K562 (cell line): ENCODE measurements around the gene PSMD13. TPM values are rescaled to one million over a fixed set of nuclear protein-coding genes. Genes with fewer than 3 reads are reported as not detected.
"Not testable (repeated sequence)": the region's sequence is repeated elsewhere in the genome, so short reads cannot be mapped to it uniquely, and the experiment has no call there.

Experiments
- ATAC-seq: fragments of 200-7000 bp; cut with Tn5 transposase; 3 replicates; pipeline ENCODE4 v1.9.1; 2020; ENCODE audit warnings: moderate library complexity
- BruUV-seq: library from RNA; stranded (reverse); fragments of 400-500 nt; replicated peaks from 2 replicates; lab custom pipeline; 2021; lab: Mats Ljungman, UMichigan
- CTCF ChIA-PET: fragments of 300-600 bp; formaldehyde crosslinking; extraction: SDS; loops from one replicate; lab custom pipeline; 2021; ENCODE audit warnings: low intra/inter-chr PET ratio; lab: Yijun Ruan, JAX
- POLR2A ChIA-PET: fragments of 300-600, 350-650 bp; sonication (Branson Sonifier 250); formaldehyde crosslinking; extraction: SDS; loops from one replicate; lab custom pipeline; 2021; ENCODE audit warnings: antibody characterized with exemption, inconsistent platforms; lab: Yijun Ruan, JAX
- DNase-seq, 4 experiments: peaks; one replicate each; pipeline versions ENCODE4 v3.0.0 to v3.0.0-alpha.2; 2011 to 2018; ENCODE audit warnings: low spot score in 3 of 4, mixed read lengths in 3 of 4; ENCODE audit errors: extremely low read depth in 1 of 4
- FAIRE-seq: peaks from 2 replicates; lab custom pipeline; 2011; peaks lifted over from hg19 to GRCh38; lab: Jason Lieb, UNC
- H2AFZ ChIP-seq: 2 replicates; pipeline ENCODE4 v1.6.0; 2011; ENCODE audit warnings: low read depth, low read length, control low read depth, inconsistent platforms
- H3K27ac ChIP-seq: fragments of 200-600 bp; 3 replicates; pipeline ENCODE4 v1.8.0; 2011; ENCODE audit warnings: low read depth, mild to moderate bottlenecking, control low read depth, inconsistent platforms, low read length, moderate library complexity, mixed read lengths; ENCODE audit errors: extremely low read depth
- H3K27me3 ChIP-seq, 2 experiments: fragments of 300-600 bp in 1 of 2; 2 replicates in 1 of 2; 3 replicates in 1 of 2; pipeline versions ENCODE4 v1.6.0 to v1.8.0; 2011; ENCODE audit warnings: inconsistent platforms in 2 of 2, low read length in 2 of 2, mild to moderate bottlenecking in 1 of 2, mixed read lengths in 1 of 2, moderate library complexity in 1 of 2; ENCODE audit not compliant: control insufficient read depth in 2 of 2, insufficient read depth in 2 of 2
- H3K36me3 ChIP-seq: fragments of 300-600 bp; 3 replicates; pipeline ENCODE4 v1.8.0; 2011; ENCODE audit warnings: mild to moderate bottlenecking, low read length, inconsistent platforms; ENCODE audit not compliant: control insufficient read depth, insufficient read depth
- H3K4me1 ChIP-seq, 2 experiments: fragments of 200-600 bp in 1 of 2; replicated peaks in 1 of 2; 2 replicates in 1 of 2; 3 replicates in 1 of 2; pipeline versions ENCODE4 v1.5.1 to v1.8.0; 2011; ENCODE audit warnings: inconsistent platforms in 2 of 2, low read length in 2 of 2, mild to moderate bottlenecking in 1 of 2, mixed read lengths in 1 of 2, moderate library complexity in 1 of 2; ENCODE audit not compliant: control insufficient read depth in 2 of 2, insufficient read depth in 2 of 2
- H3K4me2 ChIP-seq: 2 replicates; pipeline ENCODE4 v1.6.1; 2011; ENCODE audit warnings: low read length, control low read depth, inconsistent platforms, mixed read lengths; ENCODE audit not compliant: insufficient read depth
- H3K4me3 ChIP-seq: fragments of 200-600 bp; sonication (generic), shearing (Covaris generic); 2 replicates; pipeline ENCODE4 v1.5.1; 2016; ENCODE audit warnings: control low read depth, inconsistent platforms
- H3K79me2 ChIP-seq: fragments of 200-600 bp; 3 replicates; pipeline ENCODE4 v1.8.0; 2011; ENCODE audit warnings: low read length, inconsistent platforms; ENCODE audit not compliant: control insufficient read depth, insufficient read depth
- H3K9ac ChIP-seq, 2 experiments: 2 replicates each; pipeline versions ENCODE4 v1.6.0 to v1.6.1; 2011; ENCODE audit warnings: low read depth in 2 of 2, low read length in 2 of 2, control low read depth in 1 of 2, inconsistent platforms in 1 of 2, mild to moderate bottlenecking in 1 of 2, mixed read lengths in 1 of 2; ENCODE audit not compliant: insufficient read depth in 1 of 2
- H3K9me1 ChIP-seq: one replicate; pipeline ENCODE4 v1.6.0; 2011; ENCODE audit warnings: inconsistent platforms, mild to moderate bottlenecking, low read length, moderate library complexity; ENCODE audit not compliant: control insufficient read depth, insufficient read depth
- H3K9me3 ChIP-seq: replicated peaks from 2 replicates; pipeline ENCODE4 v1.5.1; 2011; ENCODE audit warnings: low read depth, low read length, inconsistent platforms; ENCODE audit not compliant: control insufficient read depth, insufficient read depth
- H4K20me1 ChIP-seq: replicated peaks from 2 replicates; pipeline ENCODE4 v1.6.1; 2011; ENCODE audit warnings: low read length, inconsistent platforms, mixed read lengths; ENCODE audit not compliant: control insufficient read depth, insufficient read depth
- RFX7 ChIP-seq: fragments of 250-450 bp; sonication (Bioruptor Pico); IDR thresholded peaks from 2 replicates; pipeline ENCODE4 v1.5.1; 2021; ENCODE audit warnings: mild to moderate bottlenecking
- ZSCAN29 ChIP-seq: fragments of 450-650 bp; IDR thresholded peaks from 2 replicates; pipeline ENCODE4 v1.6.1; 2017
- WGBS: fragments of 100-300 bp; shearing (Covaris generic); methylation state at CpG from one replicate; pipeline ENCODE4 v1.1.6; 2016; ENCODE audit warnings: low coverage, mixed read lengths; ENCODE audit not compliant: insufficient coverage; ENCODE audit errors: missing lambda C conversion rate; 5-methylcytosine and 5-hydroxymethylcytosine counted together
- in situ Hi-C: fragments of 300-500 bp; cut with MboI; formaldehyde crosslinking; loops from 4 replicates; pipeline ENCODE4 v1.15.0; 2018; ENCODE audit warnings: inconsistent platforms, mixed read lengths
- intact Hi-C: fragments of 100-400 bp; cut with micrococcal nuclease; formaldehyde crosslinking; loops from 2 replicates; pipeline ENCODE4 v1.14.2; 2022
- polyA plus RNA-seq, 8 experiments: library from polyadenylated mRNA; depleted of rRNA in 4 of 8; stranded (reverse) in 5 of 8; unstranded in 3 of 8; fragments of >200 nt; fragmentation: Nextera tagmentation in 2 of 8; fragmentation: Illumina TruSeq in 1 of 8; extraction: Ambion mirVana in 2 of 8; extraction: Trizol in 1 of 8; gene quantifications; 2 replicates each; pipeline versions ENCODE4 v1.2.1 to v1.2.3, GENCODE V29; 2011 to 2014; ENCODE audit warnings: inconsistent platforms in 1 of 8, missing spikeins in 1 of 8
- total RNA-seq, 7 experiments: library from RNA; depleted of rRNA in 6 of 7; stranded (reverse); fragments of >200 nt in 6 of 7; fragmentation: Illumina TruSeq in 2 of 7; extraction: Trizol in 2 of 7; gene quantifications; 2 replicates each; pipeline versions ENCODE4 v1.2.1 to v1.2.3, GENCODE V29; 2011 to 2021; ENCODE audit warnings: low replicate concordance in 1 of 7

PSMD13 gene
- total and polyA plus RNA-seq, 9 of the 15 experiments (the other 6 are each of a cell fraction or from before 2014, with no cell fraction given) = 185 to 383 (median 267) TPM

DNA sequence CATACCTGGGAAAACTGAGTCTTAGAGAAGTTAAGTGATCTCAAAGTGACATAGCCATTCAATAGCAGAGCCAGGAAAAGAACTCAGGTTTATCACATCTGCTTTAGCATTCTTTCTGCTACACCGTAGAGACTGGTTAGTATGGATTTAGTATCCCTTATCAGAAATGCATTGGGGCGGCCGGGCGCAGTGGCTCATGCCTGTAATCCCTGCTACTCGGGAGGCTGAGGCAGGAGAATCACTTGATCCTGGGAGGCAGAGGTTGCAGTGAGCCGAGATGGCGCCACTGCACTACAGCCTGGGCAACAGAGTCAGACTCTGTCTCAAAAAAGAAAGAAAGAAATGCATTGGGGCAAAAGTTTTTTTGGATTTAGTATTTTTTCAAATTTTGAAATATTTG, 1.6 kb downstream of the PSMD13 start:
- Histone ChIP-seq H3K9ac (peak overlapping the region in 1 of 2 experiments; percentile 94; a peak in 2 of 4 replicates), H3K79me2 (peaks cover 69% of the 10 kb centered on the region), H3K4me1 (peaks cover 19 to 21% of the 10 kb centered on the region in 2 experiments; a peak in 4 of 5 replicates), H4K20me1 (peaks cover 10% of the 10 kb centered on the region; the same call in 1 of the 2 replicates), H3K27ac (peak overlapping the region; percentile 99; the same call in 1 of the 3 replicates), H3K4me3 (peak overlapping the region; percentile 97), H3K36me3 (peaks cover 51% of the 10 kb centered on the region), H3K4me2 (peak overlapping the region; percentile 91)
- FAIRE-seq, H3K9me3 ChIP-seq, DNase-seq, ATAC-seq, CTCF ChIA-PET, H3K27me3 ChIP-seq, intact Hi-C loops, in situ Hi-C loops, BruUV-seq, H3K9me1 ChIP-seq, H2AFZ ChIP-seq: not testable (repeated sequence)
- WGBS = 74% methylated on average over 7 of the region's 7 CpGs
- POLR2A ChIA-PET = interaction anchor here (0.8 to 1.9 kb wide), 3 partner anchors 8 to 20 kb away, joined by 4 to 6 read pairs (median 5); no protein-coding TSS in a partner anchor

DNA sequence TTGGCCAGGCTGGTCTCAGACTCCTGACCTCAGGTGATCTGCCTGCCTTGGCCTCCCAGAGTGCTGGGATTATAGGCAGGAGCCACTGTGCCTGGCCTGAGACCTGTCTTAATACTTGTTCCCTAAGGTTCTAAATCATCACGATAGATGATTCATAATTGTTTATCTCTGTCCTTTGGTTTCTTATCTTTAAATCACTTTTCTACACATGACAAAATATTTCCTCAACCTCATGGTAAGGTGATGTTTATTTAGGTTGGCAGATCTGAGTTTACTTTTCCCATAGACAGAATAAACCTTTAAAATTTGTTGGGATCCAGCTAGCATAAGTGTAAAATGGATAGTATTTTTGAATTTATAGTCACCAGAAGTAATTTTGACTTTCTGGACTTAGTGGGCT, 3.5 kb downstream of the PSMD13 start:
- WGBS = 68% methylated on average over 1 of the region's 1 CpG
- DNase-seq = no peak
- in situ Hi-C loops (no loop called here), intact Hi-C loops (no loop called here)
- H3K36me3 ChIP-seq = peaks cover 70% of the 10 kb centered on the region
- H3K4me3 ChIP-seq = no peak overlapping the region
- H4K20me1 ChIP-seq = peaks cover 10% of the 10 kb centered on the region; the same call in 1 of the 2 replicates
- no peak overlapping the region for H2AFZ ChIP-seq
- H3K27me3 ChIP-seq = no peaks in the 10 kb centered on the region
- peaks cover 67% of the 10 kb centered on the region for H3K79me2 ChIP-seq
- H3K4me2 ChIP-seq = no peak overlapping the region
- H3K9me1 ChIP-seq = no peaks in the 10 kb centered on the region
- no peak for FAIRE-seq
- BruUV-seq = no TSS peak
- H3K4me1 ChIP-seq = peaks cover 13 to 15% of the 10 kb centered on the region in 2 experiments; a peak in 4 of 5 replicates
- no peak overlapping the region for H3K27ac ChIP-seq
- POLR2A ChIA-PET = no interaction called here
- no peak for ATAC-seq
- H3K9me3 ChIP-seq = no peaks in the 10 kb centered on the region
- no peak overlapping the region for H3K9ac ChIP-seq
- CTCF ChIA-PET = no interaction called here
- TF ChIP-seq ZSCAN29 = no peak
- no peak for TF ChIP-seq RFX7 (CRISPR knock-in tag)
